Hepatocyte (in vitro differentiated cells): ENCODE results near the gene YEATS2.

ENCODE experiments used
- CTCF ChIP-seq: fragments of 200-600 bp; sonication (generic); IDR thresholded peaks from 2 replicates; pipeline ENCODE4 v1.5.1; 2016; ENCODE audit warnings: antibody characterized with exemption, mild to moderate bottlenecking; ENCODE audit not compliant: poor library complexity
- EZH2 ChIP-seq: fragments of 200-600 bp; sonication (generic); IDR thresholded peaks from 2 replicates; pipeline ENCODE4 v1.6.1; 2016; ENCODE audit warnings: antibody characterized with exemption, mild to moderate bottlenecking, borderline replicate concordance
- EZH2phosphoT487 ChIP-seq: fragments of 200-600 bp; sonication (generic); IDR thresholded peaks from one replicate; pipeline ENCODE4 v1.6.1; 2018; ENCODE audit warnings: antibody characterized with exemption, mild to moderate bottlenecking, low read depth, moderate library complexity; ENCODE audit not compliant: unreplicated experiment, severe bottlenecking

GRCh38 chr3:183745300-183746098 is 47.9 kb downstream of the YEATS2 start:
- TF ChIP-seq CTCF (no peak), EZH2 (no peak), EZH2phosphoT487 (no peak)
